ENCODE results near the gene FKBP1A.

Gene FKBP1A

GRCh38 chr20:1331801-1332453 lies 60.9 kb downstream of the FKBP1A start:
- DNase-seq (ENCODE audit: low spot score), result no peak

GRCh38 chr20:1331101-1331500 lies 61.8 kb downstream of the FKBP1A start:
- DNase-seq (ENCODE audit: low spot score), result no peak

GRCh38 chr20:1330075-1330830 lies 62.6 kb downstream of the FKBP1A start:
- no peak for DNase-seq (ENCODE audit: low spot score)

- DNase-seq (ENCODE audit: low spot score), result no peak
Observed at GRCh38 chr20:1328680-1329330, 64.0 kb downstream of the FKBP1A start, which contains the start of gene SDCBP2. TSS of gene SDCBP2 (minus strand) at chr20:1329139. CDS start at chr20:1320416, 8,723 bp downstream.

- DNase-seq (ENCODE audit: low spot score), result no peak
Observed at GRCh38 chr20:1327827-1328679, 64.8 kb downstream of the FKBP1A start.

DNA sequence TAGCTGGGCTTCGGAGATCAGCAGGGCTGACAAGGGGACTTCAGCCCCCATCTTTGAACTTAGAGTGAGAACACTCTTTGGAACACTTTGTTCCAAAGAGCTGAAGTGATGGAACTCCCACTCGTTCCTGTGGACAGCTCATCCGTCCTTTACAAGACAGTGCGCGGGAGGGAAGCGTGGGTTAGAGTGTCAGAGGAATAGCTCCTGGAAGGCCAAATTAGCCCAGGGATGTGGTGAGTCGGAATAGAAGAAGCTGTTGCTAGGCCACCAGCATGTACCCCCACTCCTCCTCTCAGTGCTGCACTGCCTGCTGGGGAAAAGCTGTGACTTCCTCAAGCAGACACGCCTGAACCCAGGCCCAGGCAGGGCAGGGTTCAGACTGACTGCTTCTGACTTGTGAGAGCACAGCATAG lies 65.6 kb downstream of the FKBP1A start:
- DNase-seq (ENCODE audit: low spot score), result peak; percentile 33

GRCh38 chr20:1326031-1326930 lies 66.6 kb downstream of the FKBP1A start:
- DNase-seq (ENCODE audit: low spot score), result peak; percentile 32

GRCh38 chr20:1325173-1326030 lies 67.5 kb downstream of the FKBP1A start:
- peak; percentile 100 for DNase-seq (ENCODE audit: low spot score)

DNA sequence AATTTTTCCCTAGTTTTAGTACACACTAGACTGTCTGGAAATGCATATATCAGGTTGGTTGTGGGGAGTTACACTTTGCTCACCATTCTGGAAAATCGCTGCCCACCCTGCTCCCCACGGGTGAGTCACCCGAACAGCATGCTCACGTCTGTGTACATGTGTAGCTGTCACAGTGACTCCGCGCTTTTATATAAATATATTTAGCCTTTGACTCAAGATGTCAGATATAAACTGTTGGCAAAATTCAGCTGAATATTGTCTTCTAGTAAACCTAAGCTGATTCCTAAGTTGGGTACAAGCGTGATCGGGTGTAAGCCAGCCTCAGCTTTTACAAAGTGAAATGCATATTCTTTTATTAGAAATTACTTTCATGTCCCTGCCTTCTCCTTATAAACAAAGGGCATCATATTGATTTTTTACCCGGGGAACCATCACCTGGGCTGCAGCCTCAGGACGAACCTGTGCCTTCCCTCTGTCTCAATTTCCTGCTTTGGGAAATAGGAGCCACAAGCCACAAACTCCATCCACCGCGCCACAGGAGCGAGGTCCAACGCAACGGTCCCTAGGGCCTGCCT lies 68.2 kb downstream of the FKBP1A start:
- no peak for DNase-seq (ENCODE audit: low spot score)

- no peak for DNase-seq (ENCODE audit: low spot score)
Observed at GRCh38 chr20:1323830-1324597, 68.8 kb downstream of the FKBP1A start.

DNA sequence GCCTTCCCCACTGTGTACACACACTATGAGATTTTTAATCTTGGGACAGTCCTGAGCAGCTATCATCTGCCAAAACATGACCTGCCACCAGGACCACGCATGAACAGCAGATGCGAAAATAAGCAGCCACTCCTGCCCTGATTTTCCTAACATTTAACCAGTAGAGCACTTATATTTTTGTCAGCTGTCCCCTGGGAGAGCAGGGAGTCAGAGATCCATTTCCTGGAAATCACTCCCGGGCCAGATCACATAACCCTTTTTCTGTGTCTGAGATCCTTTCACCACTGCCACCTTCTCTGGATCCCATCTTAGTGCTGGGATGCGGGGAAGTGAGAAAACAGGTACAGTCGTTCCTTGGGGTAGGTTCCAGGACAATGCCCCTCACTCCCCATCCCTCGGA lies 69.6 kb downstream of the FKBP1A start:
- DNase-seq (ENCODE audit: low spot score), result no peak

- peak; percentile 89 for DNase-seq (ENCODE audit: low spot score)
Observed at GRCh38 chr20:1322511-1323245, 70.2 kb downstream of the FKBP1A start.

GRCh38 chr20:1321654-1321939 lies 71.3 kb downstream of the FKBP1A start:
- no peak for DNase-seq (ENCODE audit: low spot score)

DNA sequence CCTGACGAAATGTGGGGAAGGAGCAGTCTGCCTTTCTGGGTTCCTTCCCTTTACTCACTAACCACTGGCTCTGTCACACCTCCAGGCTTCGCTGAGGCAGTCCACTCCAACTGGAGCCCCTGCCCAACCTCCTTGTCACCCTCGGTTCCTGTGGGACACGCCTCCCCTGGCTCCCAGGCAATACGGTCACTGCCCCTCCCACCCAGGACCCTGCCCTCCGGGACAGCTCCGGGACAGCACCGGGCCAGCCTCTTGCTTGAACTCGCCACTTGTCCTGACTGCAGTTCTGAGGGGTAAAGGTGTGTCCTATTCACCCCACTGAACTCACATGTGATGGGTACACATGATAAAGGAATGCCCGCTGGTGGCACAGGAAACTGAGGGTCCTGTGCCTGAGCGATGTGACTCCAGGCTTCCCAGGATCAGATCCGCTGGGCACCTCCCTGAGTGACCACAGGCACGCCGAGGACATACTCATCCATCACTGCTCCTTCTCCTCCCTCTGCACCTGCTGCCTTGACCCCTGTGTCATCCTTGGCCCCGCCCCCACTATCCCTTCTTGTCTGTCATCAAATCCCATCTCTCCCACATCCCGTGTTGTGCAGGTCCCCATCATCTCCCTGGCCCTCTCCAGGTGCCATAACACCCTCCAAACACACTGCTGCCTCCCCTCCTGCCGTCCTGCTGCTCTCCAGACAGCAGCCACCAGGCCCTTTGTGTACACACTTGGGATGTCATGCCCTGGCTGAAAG lies 71.8 kb downstream of the FKBP1A start:
- no peak for DNase-seq (ENCODE audit: low spot score)

DNA sequence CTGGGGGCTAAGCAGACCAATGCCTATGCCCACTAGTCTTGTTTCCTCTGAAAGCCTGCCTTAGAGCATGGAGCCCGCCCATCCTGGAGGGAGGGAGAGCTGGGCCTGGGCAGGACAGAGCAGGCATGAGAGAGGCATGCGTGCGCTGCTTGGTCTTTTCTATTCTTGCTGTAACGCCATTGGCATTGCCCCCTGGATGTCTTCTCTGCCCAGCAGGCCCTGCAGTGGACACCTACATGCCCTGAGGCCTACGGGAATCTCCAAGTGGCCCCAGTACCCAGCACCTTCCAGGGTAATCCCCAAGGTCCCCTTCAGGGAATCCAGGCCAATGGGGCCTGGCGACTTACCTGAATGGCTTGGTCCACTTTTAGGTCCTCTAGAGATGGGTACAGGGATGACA lies 72.8 kb downstream of the FKBP1A start:
- DNase-seq (ENCODE audit: low spot score), result no peak

DNA sequence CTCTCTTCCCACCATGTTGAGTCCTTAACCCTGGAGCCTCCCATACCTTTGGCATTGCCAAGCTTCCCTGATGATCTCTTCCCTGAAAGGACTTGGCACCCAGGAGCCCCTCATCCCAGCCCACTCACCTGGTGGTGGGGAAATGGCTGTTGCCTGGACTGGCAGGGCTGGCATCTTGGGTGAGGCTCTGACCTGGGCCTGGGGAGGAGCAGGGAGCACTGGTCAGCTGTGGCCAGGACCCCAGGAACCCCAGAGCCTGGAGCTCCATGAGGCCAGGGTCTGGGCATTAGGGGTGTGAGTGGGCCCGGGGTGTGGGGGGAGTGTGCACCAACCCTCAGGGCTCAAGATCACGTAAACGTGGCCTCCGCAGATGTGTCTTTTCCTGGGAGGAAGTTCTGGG lies 73.4 kb downstream of the FKBP1A start:
- no peak for DNase-seq (ENCODE audit: low spot score)

DNA sequence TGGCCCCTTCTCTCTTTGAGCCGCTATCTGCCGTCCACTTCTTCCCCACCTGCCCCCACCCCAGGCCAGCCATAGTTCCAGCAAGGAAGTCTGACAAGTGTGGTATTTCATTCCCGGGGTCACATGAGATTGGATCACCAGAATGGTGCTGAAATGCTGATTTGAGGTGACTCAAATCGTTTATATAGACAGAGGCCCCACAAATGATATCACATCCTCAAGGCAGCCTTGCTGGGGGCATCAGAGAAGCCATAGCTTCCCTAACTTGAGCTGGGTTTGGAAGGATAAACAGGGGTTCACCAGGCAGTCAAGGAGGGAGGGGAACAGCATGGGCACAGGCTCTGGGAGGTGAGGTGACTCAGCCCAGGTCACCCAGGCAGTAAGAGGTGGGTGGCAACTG lies 73.8 kb downstream of the FKBP1A start:
- DNase-seq (ENCODE audit: low spot score), result no peak
